PC-3 (cell line): ENCODE measurements around the gene ANKS6. TPM values are rescaled to one million over a fixed set of nuclear protein-coding genes. Genes with fewer than 3 reads are reported as not detected.

ENCODE experiments used
- ATAC-seq: fragments of 200-7000 bp; cut with Tn5 transposase; 2 replicates; pipeline ENCODE4 v1.9.1; 2020; ENCODE audit warnings: mild to moderate bottlenecking, moderate library complexity
- BruUV-seq: library from RNA; stranded (reverse); fragments of 400-500 nt; replicated peaks from 2 replicates; lab custom pipeline; 2021; lab: Mats Ljungman, UMichigan
- CTCF ChIA-PET: fragments of 300-600 bp; sonication (Branson Sonifier 250); formaldehyde crosslinking; loops from one replicate; lab custom pipeline; 2022; ENCODE audit warnings: antibody characterized with exemption; lab: Charles Lee
- POLR2A ChIA-PET: fragments of 300-600 bp; sonication (Branson Sonifier 250); formaldehyde crosslinking; loops from one replicate; lab custom pipeline; 2022; ENCODE audit warnings: antibody characterized with exemption; ENCODE audit not compliant: unreplicated experiment; lab: Charles Lee
- DNase-seq: peaks from one replicate; pipeline ENCODE4 v3.0.0-alpha.2; 2015
- H2AFZ ChIP-seq: fragments of 300-600 bp; sonication (generic); 2 replicates; pipeline ENCODE4 v1.6.0; 2016; ENCODE audit warnings: antibody characterized with exemption, low read length
- H3F3A ChIP-seq: fragments of 300-600 bp; sonication (generic); one replicate; pipeline ENCODE4 v1.6.0; 2017; ENCODE audit warnings: antibody characterized with exemption, low read length, control low read depth, mild to moderate bottlenecking; ENCODE audit not compliant: unreplicated experiment
- H3K27ac ChIP-seq: fragments of 300-600 bp; sonication (generic); 2 replicates; pipeline ENCODE4 v1.5.1; 2016; ENCODE audit warnings: mild to moderate bottlenecking, low read length
- H3K27me3 ChIP-seq: fragments of 300-600 bp; sonication (generic); 2 replicates; pipeline ENCODE4 v1.6.1; 2016; ENCODE audit warnings: low read length, mixed read lengths
- H3K36me3 ChIP-seq: fragments of 300-600 bp; sonication (generic); 2 replicates; pipeline ENCODE4 v1.6.1; 2016; ENCODE audit warnings: low read depth, mixed run types, low read length, mixed read lengths
- H3K4me1 ChIP-seq: fragments of 300-600 bp; sonication (generic); 2 replicates; pipeline ENCODE4 v1.5.1; 2016; ENCODE audit warnings: low read length; ENCODE audit not compliant: insufficient read depth
- H3K4me2 ChIP-seq: fragments of 300-600 bp; sonication (generic); 2 replicates; pipeline ENCODE4 v1.6.0; 2016; ENCODE audit warnings: low read length
- H3K4me3 ChIP-seq: fragments of 300-600 bp; sonication (generic); 2 replicates; pipeline ENCODE4 v1.5.1; 2016; ENCODE audit warnings: mild to moderate bottlenecking, low read length, mixed read lengths
- H3K79me2 ChIP-seq: fragments of 300-600 bp; sonication (generic); 2 replicates; pipeline ENCODE4 v1.6.1; 2017; ENCODE audit warnings: low read length, mixed read lengths
- H3K9ac ChIP-seq: fragments of 300-600 bp; sonication (generic); 2 replicates; pipeline ENCODE4 v1.6.0; 2016; ENCODE audit warnings: mild to moderate bottlenecking, low read length
- H3K9me2 ChIP-seq: fragments of 300-600 bp; sonication (generic); replicated peaks from 2 replicates; pipeline ENCODE4 v1.6.1; 2016; ENCODE audit warnings: mixed run types, low read length, mixed read lengths
- H3K9me3 ChIP-seq: fragments of 300-600 bp; sonication (generic); 2 replicates; pipeline ENCODE4 v1.6.1; 2016; ENCODE audit warnings: low read length, mixed read lengths
- H4K20me1 ChIP-seq: fragments of 300-600 bp; sonication (generic); 2 replicates; pipeline ENCODE4 v1.6.1; 2016; ENCODE audit warnings: low read length, mixed read lengths
- EZH2 ChIP-seq: fragments of 300-600 bp; sonication (generic); IDR thresholded peaks from one replicate; pipeline ENCODE4 v1.6.1; 2017; ENCODE audit warnings: antibody characterized with exemption, mild to moderate bottlenecking, low read length; ENCODE audit not compliant: unreplicated experiment
- EZH2phosphoT487 ChIP-seq: fragments of 300-600 bp; sonication (generic); IDR thresholded peaks from 2 replicates; pipeline ENCODE4 v1.6.1; 2018; ENCODE audit warnings: mild to moderate bottlenecking, antibody characterized with exemption, low read length, borderline replicate concordance
- intact Hi-C: fragments of 100-400 bp; cut with micrococcal nuclease; formaldehyde crosslinking; loops from 2 replicates; pipeline ENCODE4 v1.9.0; 2023
- total RNA-seq: library from RNA; depleted of rRNA; stranded (reverse); fragments of >200 nt; gene quantifications from 2 replicates; pipeline ENCODE4 v1.2.3, GENCODE V29; 2014
- TF ChIP-seq, protein P1 (sequence below): fragments of 300-600 bp; sonication (generic); conservative IDR thresholded peaks from 2 replicates; pipeline ENCODE4 v1.5.1; 2017; ENCODE audit warnings: antibody characterized with exemption, low read depth, mild to moderate bottlenecking, low read length

ANKS6 gene
- total RNA-seq, 1 experiment from 2014 or later: 39.7 TPM

DNA sequence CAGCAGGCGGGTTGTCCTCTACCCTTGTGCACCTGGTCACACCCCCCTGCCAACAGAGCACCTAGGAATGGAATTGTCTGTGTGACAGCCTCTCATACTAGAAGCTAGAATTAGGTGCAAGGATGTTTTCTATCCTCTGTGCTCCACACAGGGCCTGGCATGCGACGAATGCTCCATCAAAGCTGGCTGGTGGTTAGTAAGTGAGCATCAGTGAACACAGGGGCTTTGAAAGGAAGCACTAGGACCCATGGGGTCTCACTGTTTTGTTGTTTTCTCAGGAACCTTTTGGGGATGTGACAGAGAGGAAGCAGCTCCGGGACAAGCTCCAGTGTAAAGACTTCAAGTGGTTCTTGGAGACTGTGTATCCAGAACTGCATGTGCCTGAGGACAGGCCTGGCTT lies 43.4 kb upstream of the ANKS6 start:
- CTCF ChIA-PET: no interaction called here
- ATAC-seq: no peak
- no TSS peak for BruUV-seq
- no peaks in the 10 kb centered on the region for H3K4me1 ChIP-seq
- no peak overlapping the region for H3K9ac ChIP-seq
- no peak overlapping the region for H3K4me3 ChIP-seq
- H3F3A ChIP-seq: no peaks in the 10 kb centered on the region
- H3K9me3 ChIP-seq: no peaks in the 10 kb centered on the region
- H3K27me3 ChIP-seq: no peaks in the 10 kb centered on the region
- no peak for DNase-seq
- no peaks in the 10 kb centered on the region for H4K20me1 ChIP-seq
- H3K79me2 ChIP-seq: no peaks in the 10 kb centered on the region
- TF ChIP-seq EZH2phosphoT487: no peak
- no peak for TF ChIP-seq EZH2
- TF ChIP-seq, protein P1, sequence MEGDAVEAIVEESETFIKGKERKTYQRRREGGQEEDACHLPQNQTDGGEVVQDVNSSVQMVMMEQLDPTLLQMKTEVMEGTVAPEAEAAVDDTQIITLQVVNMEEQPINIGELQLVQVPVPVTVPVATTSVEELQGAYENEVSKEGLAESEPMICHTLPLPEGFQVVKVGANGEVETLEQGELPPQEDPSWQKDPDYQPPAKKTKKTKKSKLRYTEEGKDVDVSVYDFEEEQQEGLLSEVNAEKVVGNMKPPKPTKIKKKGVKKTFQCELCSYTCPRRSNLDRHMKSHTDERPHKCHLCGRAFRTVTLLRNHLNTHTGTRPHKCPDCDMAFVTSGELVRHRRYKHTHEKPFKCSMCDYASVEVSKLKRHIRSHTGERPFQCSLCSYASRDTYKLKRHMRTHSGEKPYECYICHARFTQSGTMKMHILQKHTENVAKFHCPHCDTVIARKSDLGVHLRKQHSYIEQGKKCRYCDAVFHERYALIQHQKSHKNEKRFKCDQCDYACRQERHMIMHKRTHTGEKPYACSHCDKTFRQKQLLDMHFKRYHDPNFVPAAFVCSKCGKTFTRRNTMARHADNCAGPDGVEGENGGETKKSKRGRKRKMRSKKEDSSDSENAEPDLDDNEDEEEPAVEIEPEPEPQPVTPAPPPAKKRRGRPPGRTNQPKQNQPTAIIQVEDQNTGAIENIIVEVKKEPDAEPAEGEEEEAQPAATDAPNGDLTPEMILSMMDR: no peak
- POLR2A ChIA-PET: no interaction called here
- H3K36me3 ChIP-seq: no peaks in the 10 kb centered on the region
- no peaks in the 10 kb centered on the region for H3K9me2 ChIP-seq
- H2AFZ ChIP-seq: no peak overlapping the region
- no peak overlapping the region for H3K27ac ChIP-seq
- H3K4me2 ChIP-seq: no peak overlapping the region
- intact Hi-C loops: no loop called here

GRCh38 chr9:98838868-98839565 lies 42.7 kb upstream of the ANKS6 start:
- H3K9me3 ChIP-seq: no peaks in the 10 kb centered on the region
- TF ChIP-seq, protein P1: no peak
- TF ChIP-seq EZH2phosphoT487: no peak
- TF ChIP-seq EZH2: no peak
- CTCF ChIA-PET: no interaction called here

DNA sequence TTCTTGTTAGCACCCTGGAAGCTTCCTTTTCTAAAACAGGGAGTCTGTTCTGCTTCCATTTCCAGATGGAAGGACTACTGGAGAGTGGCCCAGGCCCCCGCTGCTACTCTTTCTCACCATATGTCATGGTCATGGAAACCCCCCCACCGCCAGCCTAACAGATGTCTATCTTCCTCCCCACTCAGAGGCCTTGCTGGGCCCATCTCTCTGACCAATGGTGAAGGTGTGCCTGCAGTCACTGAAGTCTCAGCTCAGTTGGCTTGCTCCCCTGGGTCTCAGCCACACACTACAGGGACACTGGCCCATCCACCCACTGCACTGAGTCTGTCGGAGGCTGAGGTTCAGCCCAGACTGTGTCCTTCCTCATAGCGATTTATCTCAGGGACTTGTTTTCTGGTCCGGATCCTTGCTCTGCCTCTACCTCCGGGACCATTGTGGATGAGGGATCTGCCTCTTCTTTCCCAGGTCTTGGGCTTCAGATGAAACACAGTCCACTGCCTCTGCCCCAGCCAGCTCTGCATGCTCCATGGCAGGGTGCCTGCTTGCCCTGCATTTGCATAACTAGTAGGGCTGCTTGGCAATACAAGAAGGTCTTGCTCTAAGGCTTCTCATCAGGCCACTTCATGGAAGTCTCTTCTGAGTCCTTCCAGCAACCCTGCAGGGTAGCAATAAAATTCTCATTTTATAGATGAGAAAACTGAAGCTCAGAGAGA lies 42.0 kb upstream of the ANKS6 start:
- Histone ChIP-seq H3K9me3 (no peaks in the 10 kb centered on the region), H3K4me3 (no peak overlapping the region), H3K4me1 (no peaks in the 10 kb centered on the region), H3F3A (no peaks in the 10 kb centered on the region), H3K9me2 (no peaks in the 10 kb centered on the region), H3K27ac (no peak overlapping the region), H3K79me2 (no peaks in the 10 kb centered on the region), H3K36me3 (no peaks in the 10 kb centered on the region), H3K27me3 (no peaks in the 10 kb centered on the region), H3K9ac (no peak overlapping the region), H3K4me2 (no peak overlapping the region), H4K20me1 (no peaks in the 10 kb centered on the region), H2AFZ (no peak overlapping the region)
- ATAC-seq (no peak), DNase-seq (no peak)
- POLR2A ChIA-PET: no interaction called here
- CTCF ChIA-PET: no interaction called here
- TF ChIP-seq EZH2: no peak
- TF ChIP-seq, protein P1: no peak
- TF ChIP-seq EZH2phosphoT487: no peak
- intact Hi-C loops: no loop called here
- BruUV-seq: no TSS peak

More at GRCh38 chr9:98838868-98839565, 42.7 kb upstream of the ANKS6 start:
- intact Hi-C loops: no loop called here
- no peak for DNase-seq
- POLR2A ChIA-PET: no interaction called here
- Histone ChIP-seq H3F3A (no peaks in the 10 kb centered on the region), H3K4me2 (no peak overlapping the region), H3K79me2 (no peaks in the 10 kb centered on the region), H3K9ac (no peak overlapping the region), H3K36me3 (no peaks in the 10 kb centered on the region), H4K20me1 (no peaks in the 10 kb centered on the region), H2AFZ (no peak overlapping the region), H3K27me3 (no peaks in the 10 kb centered on the region), H3K9me2 (no peaks in the 10 kb centered on the region), H3K27ac (no peak overlapping the region), H3K4me1 (no peaks in the 10 kb centered on the region), H3K4me3 (no peak overlapping the region)
- no peak for ATAC-seq
- BruUV-seq: no TSS peak
